Pancreas (tissue), 10 donors: ENCODE measurements around the gene DMRTB1. TPM values are rescaled to one million over a fixed set of nuclear protein-coding genes. Genes with fewer than 3 reads are reported as not detected.
A peak's percentile ranks its signal among the peaks of the same experiment; 100 is the strongest.

Source experiments
- ATAC-seq, 4 donors: fragments of 200-7000 bp; cut with Tn5 transposase; one replicate each; pipeline versions ENCODE4 v1.8.0 to v1.9.1; 2020; ENCODE audit warnings: mild to moderate bottlenecking in 4 of 4, moderate library complexity in 4 of 4
- DNase-seq, 6 donors: peaks; one replicate each; pipeline ENCODE4 v3.0.0-alpha.2; 2020
- FAIRE-seq: peaks from 2 replicates; lab custom pipeline; 2012; peaks lifted over from hg19 to GRCh38; lab: Jason Lieb, UNC
- H3K27ac ChIP-seq, 4 donors: fragments of 200-600 bp; sonication (generic); 1 replicate in 3 of 4; 2 replicates in 1 of 4; pipeline versions ENCODE4 v1.5.0 to v1.8.0; 2020
- H3K27me3 ChIP-seq, 4 donors: fragments of 200-600 bp; one replicate each; pipeline ENCODE4 v1.8.0; 2021
- H3K36me3 ChIP-seq, 3 donors: fragments of 200-600 bp; sonication (generic) in 1 of 3; one replicate each; pipeline versions ENCODE4 v1.5.0 to v1.8.0; 2020 to 2021
- H3K4me1 ChIP-seq, 3 donors: fragments of 200-600 bp; one replicate each; pipeline ENCODE4 v1.8.0; 2021
- H3K4me3 ChIP-seq, 4 donors: fragments of 200-600 bp; sonication (generic) in 2 of 4; one replicate each; pipeline versions ENCODE4 v1.5.0 to v1.8.0; 2020 to 2021
- H3K9me3 ChIP-seq, 4 donors: fragments of 200-600 bp; one replicate each; pipeline ENCODE4 v1.8.0; 2021
- CTCF ChIP-seq, 4 donors: fragments of 200-600 bp; sonication (generic) in 3 of 4; IDR thresholded peaks; one replicate each; pipeline versions ENCODE4 v1.5.0 to v1.8.0; 2021; ENCODE audit warnings: antibody characterized with exemption in 4 of 4
- WGBS, 2 donors: extraction: QIAGEN DNeasy Blood & Tissue Kit; methylation state at CpG; one replicate each; pipeline ENCODE4 v1.1.7; 2013; 5-methylcytosine and 5-hydroxymethylcytosine counted together
- intact Hi-C, 3 donors: fragments of 100-400 bp; cut with DNase I; formaldehyde crosslinking; loops; one replicate each; pipeline versions ENCODE4 v1.11.1 to v1.14.2; 2022
- polyA plus RNA-seq, 2 donors: library from polyadenylated mRNA; stranded (reverse); fragments of 200-250 nt; gene quantifications; one replicate each; pipeline ENCODE4 v1.2.3, GENCODE V29; 2013
- total RNA-seq, 6 donors: library from RNA; stranded (reverse); fragmentation: NEBNext Ultra II Directional in 4 of 6; extraction: Animal tissue kit (Norgen Biotek cat#: 25700) in 4 of 6; gene quantifications; one replicate each; pipeline versions ENCODE4 v1.2.1 to v1.2.4, GENCODE V29; 2021 to 2023
- donor health status: healthy with polysubstance abuse.
- donor health status: DM: no; HTN: no; CAD: no; lungs with moderate emphysema.
- donor health status: DM: no; HTN: no; CAD: no.
- donor health status: control.
- donor health status: control.
- donor health status: Bipolar disorder and iron deficiency.
- donor health status: DM: yes; HTN: yes; CAD: no.
- donor health status: DM: no; HTN: no; CAD: no.
- donor health status: DM: no; HTN: no; CAD: no.
- donor health status: DM: yes; HTN: yes; CAD: no.

The DMRTB1 gene
- total and polyA plus RNA-seq, 8 donors, result not detected

GRCh38 chr1:53514436-53514835 lies 55.2 kb downstream of the DMRTB1 start:
- H3K4me3 ChIP-seq, result no peak overlapping the region
- intact Hi-C loops, result no loop called here
- no peaks in the 10 kb centered on the region for H3K36me3 ChIP-seq
- no peak for ATAC-seq
- H3K27me3 ChIP-seq, result no peaks in the 10 kb centered on the region
- WGBS, 2 donors, result 73 to 76% methylated on average over 10 of the region's 10 CpGs
- peak in 1 of 6 donors; percentile 1 for DNase-seq
- H3K27ac ChIP-seq, result no peak overlapping the region
- no peaks in the 10 kb centered on the region for H3K9me3 ChIP-seq
- TF ChIP-seq CTCF (IDR thresholded peaks at IDR 0.05), result no peak
- no peak for FAIRE-seq
- no peaks in the 10 kb centered on the region for H3K4me1 ChIP-seq

GRCh38 chr1:53516181-53516580 lies 57.0 kb downstream of the DMRTB1 start:
- DNase-seq (peak in 1 of 6 donors; percentile 22), FAIRE-seq (no peak), ATAC-seq (no peak)
- no peaks in the 10 kb centered on the region for H3K27me3 ChIP-seq
- intact Hi-C loops, result no loop called here
- no peaks in the 10 kb centered on the region for H3K36me3 ChIP-seq
- no peak overlapping the region for H3K27ac ChIP-seq
- WGBS, 2 donors, result 89 to 95% methylated on average over 7 of the region's 7 CpGs
- TF ChIP-seq CTCF (IDR thresholded peaks at IDR 0.05), result no peak
- no peaks in the 10 kb centered on the region for H3K9me3 ChIP-seq
- no peaks in the 10 kb centered on the region for H3K4me1 ChIP-seq
- H3K4me3 ChIP-seq, result no peak overlapping the region

Other genes starting within 250 kb of the DMRTB1 start
- gene CZIB, start 238.8 kb upstream of the DMRTB1 start, total RNA-seq, result 10 to 100 TPM; 12.1 to 28.4 (median 16.2) TPM
- gene CZIB, start 238.8 kb upstream of the DMRTB1 start, polyA plus RNA-seq, result 10 to 100 TPM; 40.6 to 66.9 TPM
- 10 to 100 TPM in 5 of 6 donors, 1 to 10 TPM in 1; 7.8 to 16.7 (median 13.3) TPM for gene MAGOH, start 220.9 kb upstream of the DMRTB1 start, total RNA-seq
- gene MAGOH, start 220.9 kb upstream of the DMRTB1 start, polyA plus RNA-seq, result 10 to 100 TPM; 42.0 to 56.3 TPM
- 1 to 10 TPM in 2 of 6 donors, under 1 TPM in 4; 0.08 to 2.3 (median 0.84) TPM for gene LRP8, start 131.3 kb upstream of the DMRTB1 start, total RNA-seq
- under 1 TPM; 0.34 to 0.40 TPM for gene LRP8, start 131.3 kb upstream of the DMRTB1 start, polyA plus RNA-seq